SK-N-SH (cell line): ENCODE measurements around the gene PTTG1IP. TPM values are rescaled to one million over a fixed set of nuclear protein-coding genes. Genes with fewer than 3 reads are reported as not detected.

Experiments used
- CTCF ChIA-PET: fragments of 300-600, 350-600 bp; formaldehyde crosslinking; extraction: SDS; loops from one replicate; lab custom pipeline; 2021; lab: Yijun Ruan, JAX
- POLR2A ChIA-PET: fragments of 350-600 bp; sonication (Branson Sonifier 250); formaldehyde crosslinking; extraction: SDS; loops from one replicate; lab custom pipeline; 2020; ENCODE audit warnings: antibody characterized with exemption, inconsistent platforms; lab: Yijun Ruan, JAX
- DNase-seq: peaks from one replicate; pipeline ENCODE4 v3.0.0; 2012
- H2AFZ ChIP-seq: fragments of 200-600 bp; sonication (generic); 2 replicates; pipeline ENCODE4 v1.8.1; 2016; ENCODE audit warnings: antibody characterized with exemption, mild to moderate bottlenecking, low read depth
- H3F3A ChIP-seq: fragments of 200-600 bp; sonication (generic); replicated peaks from 2 replicates; pipeline ENCODE3; 2016; ENCODE audit warnings: antibody characterized with exemption, mild to moderate bottlenecking; ENCODE audit not compliant: insufficient read depth
- H3K27ac ChIP-seq, 2 experiments: fragments of 200-500 bp in 1 of 2; fragments of 200-600 bp in 1 of 2; sonication (Bioruptor generic) in 1 of 2; sonication (generic), shearing (Covaris generic) in 1 of 2; 2 replicates each; pipeline versions ENCODE4 v1.5.1 to v1.6.1; 2014 to 2016; ENCODE audit warnings: low read depth in 2 of 2, inconsistent platforms in 1 of 2, low read length in 1 of 2, mild to moderate bottlenecking in 1 of 2, mixed read lengths in 1 of 2
- H3K27me3 ChIP-seq: fragments of 200-600 bp; sonication (generic), shearing (Covaris generic); 2 replicates; pipeline ENCODE4 v1.6.1; 2016; ENCODE audit warnings: mixed run types; ENCODE audit not compliant: insufficient read depth
- H3K36me3 ChIP-seq, 2 experiments: fragments of 200-500 bp in 1 of 2; fragments of 200-600 bp in 1 of 2; sonication (Bioruptor generic) in 1 of 2; sonication (generic) in 1 of 2; replicated peaks in 1 of 2; 2 replicates each; pipeline versions ENCODE3 to v1.5.1; 2014 to 2016; ENCODE audit warnings: low read length in 1 of 2, mild to moderate bottlenecking in 1 of 2; ENCODE audit not compliant: insufficient read depth in 2 of 2, control insufficient read depth in 1 of 2
- H3K4me1 ChIP-seq, 2 experiments: fragments of 200-500 bp in 1 of 2; fragments of 200-600 bp in 1 of 2; sonication (Bioruptor generic) in 1 of 2; sonication (generic), shearing (Covaris generic) in 1 of 2; 2 replicates each; pipeline versions ENCODE4 v1.5.1 to v1.6.1; 2014 to 2016; ENCODE audit warnings: low read depth in 1 of 2, low read length in 1 of 2, mixed run types in 1 of 2; ENCODE audit not compliant: insufficient read depth in 2 of 2, control insufficient read depth in 1 of 2
- H3K4me2 ChIP-seq: fragments of 200-600 bp; sonication (generic), shearing (Covaris generic); 2 replicates; pipeline ENCODE4 v1.6.1; 2017; ENCODE audit warnings: mixed run types
- H3K4me3 ChIP-seq, 2 experiments: fragments of 200-500 bp in 1 of 2; fragments of 200-600 bp in 1 of 2; sonication (Bioruptor generic) in 1 of 2; sonication (generic), shearing (Covaris generic) in 1 of 2; 2 replicates each; pipeline versions ENCODE4 v1.5.1 to v1.8.1; 2014 to 2016; ENCODE audit warnings: low read depth in 2 of 2, inconsistent platforms in 1 of 2, low read length in 1 of 2, mild to moderate bottlenecking in 1 of 2, mixed read lengths in 1 of 2, moderate library complexity in 1 of 2
- H3K79me2 ChIP-seq: fragments of 200-600 bp; sonication (generic); 2 replicates; pipeline ENCODE4 v1.8.1; 2017; ENCODE audit warnings: mild to moderate bottlenecking; ENCODE audit not compliant: insufficient read depth
- H3K9ac ChIP-seq: fragments of 200-600 bp; sonication (generic); 2 replicates; pipeline ENCODE4 v1.6.1; 2017; ENCODE audit warnings: mixed run types
- H3K9me2 ChIP-seq: fragments of 200-600 bp; sonication (generic); 2 replicates; pipeline ENCODE4 v1.6.1; 2017; ENCODE audit warnings: mixed run types
- H3K9me3 ChIP-seq: fragments of 200-600 bp; sonication (generic); 2 replicates; pipeline ENCODE4 v1.6.1; 2017; ENCODE audit warnings: mixed run types, mild to moderate bottlenecking, moderate library complexity
- H4K20me1 ChIP-seq: fragments of 200-600 bp; sonication (generic); 2 replicates; pipeline ENCODE4 v1.6.1; 2017; ENCODE audit warnings: mild to moderate bottlenecking, mixed run types; ENCODE audit not compliant: insufficient read depth
- EP300 ChIP-seq, 2 experiments: IDR thresholded peaks; 2 replicates each; pipeline versions ENCODE4 v1.4.0 to v1.6.1; 2012; ENCODE audit warnings: borderline replicate concordance in 1 of 2, low read depth in 1 of 2, low read length in 1 of 2
- FOXM1 ChIP-seq: IDR thresholded peaks from 2 replicates; pipeline ENCODE4 v1.4.0; 2012; ENCODE audit warnings: low read depth, mild to moderate bottlenecking
- GABPA ChIP-seq: IDR thresholded peaks from 2 replicates; pipeline ENCODE4 v1.4.0; 2012; ENCODE audit warnings: low read depth, mild to moderate bottlenecking
- MXI1 ChIP-seq: IDR thresholded peaks from 2 replicates; pipeline ENCODE4 v1.6.1; 2012; ENCODE audit warnings: mild to moderate bottlenecking, low read depth, low read length, improper control_type of control experiment
- NFIC ChIP-seq: IDR thresholded peaks from 2 replicates; pipeline ENCODE4 v1.4.0; 2012; ENCODE audit warnings: borderline replicate concordance
- RAD21 ChIP-seq: IDR thresholded peaks from 2 replicates; pipeline ENCODE4 v1.6.1; 2012; ENCODE audit warnings: mild to moderate bottlenecking, low read length
- RCOR1 ChIP-seq: fragments of 150-350 bp; IDR thresholded peaks from 2 replicates; pipeline ENCODE4 v1.6.1; 2017; ENCODE audit warnings: antibody characterized with exemption, low read length
- RFX5 ChIP-seq: IDR thresholded peaks from 2 replicates; pipeline ENCODE4 v1.6.1; 2012; ENCODE audit warnings: mild to moderate bottlenecking, improper control_type of control experiment, low read length
- RXRA ChIP-seq: IDR thresholded peaks from 2 replicates; pipeline ENCODE4 v1.4.0; 2012; ENCODE audit warnings: low read depth, mild to moderate bottlenecking, borderline replicate concordance
- TAF1 ChIP-seq: IDR thresholded peaks from 2 replicates; pipeline ENCODE4 v1.6.1; 2012; ENCODE audit warnings: low read depth, mild to moderate bottlenecking, low read length, moderate library complexity, borderline replicate concordance
- YY1 ChIP-seq: IDR thresholded peaks from 2 replicates; pipeline ENCODE4 v1.4.0; 2012; ENCODE audit warnings: low read depth, mild to moderate bottlenecking
- whole genome bisulfite sequencing: methylation state at CpG from one replicate; pipeline ENCODE4 v1.1.6; 2017; ENCODE audit warnings: low lambda C conversion rate; 5-methylcytosine and 5-hydroxymethylcytosine counted together
- polyA plus RNA-seq, 3 experiments: library from polyadenylated mRNA; depleted of rRNA; stranded (reverse); fragments of >200 nt; gene quantifications; 2 replicates each; pipeline ENCODE4 v1.2.3, GENCODE V29; 2012
- TF ChIP-seq, protein P1 (sequence below): fragments of 150-350 bp; IDR thresholded peaks from 2 replicates; pipeline ENCODE4 v1.6.1; 2016; ENCODE audit warnings: mild to moderate bottlenecking, low read depth, low read length
- TF ChIP-seq, protein P2 (sequence below): fragments of 200-600 bp; sonication (generic); IDR thresholded peaks from 2 replicates; pipeline ENCODE4 v1.6.1; 2017; ENCODE audit warnings: antibody characterized with exemption, mild to moderate bottlenecking, moderate library complexity
- TF ChIP-seq, protein P3 (sequence below): IDR thresholded peaks from 2 replicates; pipeline ENCODE4 v1.6.1; 2012; ENCODE audit warnings: mild to moderate bottlenecking, low read depth, low read length, moderate library complexity
- TF ChIP-seq, protein P4 (sequence below): fragments of 150-350 bp; IDR thresholded peaks from 2 replicates; pipeline ENCODE4 v1.6.1; 2017; ENCODE audit warnings: antibody characterized with exemption, low read length, low read depth, borderline replicate concordance

PTTG1IP gene
- polyA plus RNA-seq, 1 of the 3 experiments (the other 2 are of a cell fraction): 171 TPM

DNA sequence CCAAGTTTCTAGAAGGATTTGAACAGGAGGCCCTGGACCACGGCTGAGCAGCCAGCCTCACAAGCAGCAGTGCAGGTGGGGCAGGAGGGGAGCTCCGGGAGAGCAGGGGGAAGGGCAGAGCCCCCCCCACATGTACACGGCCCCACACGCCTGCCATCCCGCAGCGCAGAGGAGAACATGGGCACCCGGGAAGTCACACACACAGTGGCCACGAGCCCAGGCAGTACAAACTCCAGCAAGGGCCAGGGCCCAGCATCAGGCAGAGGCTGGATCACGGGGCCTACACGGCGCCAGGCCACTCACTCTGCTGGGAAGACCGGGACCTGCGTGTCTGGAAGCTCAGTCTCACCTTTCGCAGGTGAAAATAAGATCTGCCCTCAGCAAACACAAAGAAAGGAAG lies 60.9 kb downstream of the PTTG1IP start:
- Histone ChIP-seq H3K27ac (no peak overlapping the region), H3K9me3 (no peaks in the 10 kb centered on the region), H3K9me2 (no peaks in the 10 kb centered on the region), H3F3A (peaks cover 6% of the 10 kb centered on the region), H2AFZ (no peak overlapping the region), H3K4me1 (peaks cover 8 to 28% of the 10 kb centered on the region in 2 experiments; a peak in 3 of 4 replicates), H4K20me1 (peaks cover 63% of the 10 kb centered on the region), H3K27me3 (no peaks in the 10 kb centered on the region), H3K9ac (no peak overlapping the region), H3K79me2 (peaks cover 88% of the 10 kb centered on the region), H3K4me2 (no peak overlapping the region), H3K36me3 (peaks cover 12 to 26% of the 10 kb centered on the region in 2 experiments), H3K4me3 (no peak overlapping the region)
- DNase-seq: no peak
- WGBS: 93% methylated on average over 8 of the region's 14 CpGs
- TF ChIP-seq RAD21 (no peak), MXI1 (no peak), RCOR1 (no peak), EP300 (IDR thresholded peaks at IDR 0.05; ENCODE audit: borderline replicate concordance in 1 of 2, low read depth in 1 of 2, low read length in 1 of 2) (no peak), FOXM1 (no peak)
- TF ChIP-seq, protein P1, sequence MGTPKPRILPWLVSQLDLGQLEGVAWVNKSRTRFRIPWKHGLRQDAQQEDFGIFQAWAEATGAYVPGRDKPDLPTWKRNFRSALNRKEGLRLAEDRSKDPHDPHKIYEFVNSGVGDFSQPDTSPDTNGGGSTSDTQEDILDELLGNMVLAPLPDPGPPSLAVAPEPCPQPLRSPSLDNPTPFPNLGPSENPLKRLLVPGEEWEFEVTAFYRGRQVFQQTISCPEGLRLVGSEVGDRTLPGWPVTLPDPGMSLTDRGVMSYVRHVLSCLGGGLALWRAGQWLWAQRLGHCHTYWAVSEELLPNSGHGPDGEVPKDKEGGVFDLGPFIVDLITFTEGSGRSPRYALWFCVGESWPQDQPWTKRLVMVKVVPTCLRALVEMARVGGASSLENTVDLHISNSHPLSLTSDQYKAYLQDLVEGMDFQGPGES: no peak
- TF ChIP-seq, protein P2, sequence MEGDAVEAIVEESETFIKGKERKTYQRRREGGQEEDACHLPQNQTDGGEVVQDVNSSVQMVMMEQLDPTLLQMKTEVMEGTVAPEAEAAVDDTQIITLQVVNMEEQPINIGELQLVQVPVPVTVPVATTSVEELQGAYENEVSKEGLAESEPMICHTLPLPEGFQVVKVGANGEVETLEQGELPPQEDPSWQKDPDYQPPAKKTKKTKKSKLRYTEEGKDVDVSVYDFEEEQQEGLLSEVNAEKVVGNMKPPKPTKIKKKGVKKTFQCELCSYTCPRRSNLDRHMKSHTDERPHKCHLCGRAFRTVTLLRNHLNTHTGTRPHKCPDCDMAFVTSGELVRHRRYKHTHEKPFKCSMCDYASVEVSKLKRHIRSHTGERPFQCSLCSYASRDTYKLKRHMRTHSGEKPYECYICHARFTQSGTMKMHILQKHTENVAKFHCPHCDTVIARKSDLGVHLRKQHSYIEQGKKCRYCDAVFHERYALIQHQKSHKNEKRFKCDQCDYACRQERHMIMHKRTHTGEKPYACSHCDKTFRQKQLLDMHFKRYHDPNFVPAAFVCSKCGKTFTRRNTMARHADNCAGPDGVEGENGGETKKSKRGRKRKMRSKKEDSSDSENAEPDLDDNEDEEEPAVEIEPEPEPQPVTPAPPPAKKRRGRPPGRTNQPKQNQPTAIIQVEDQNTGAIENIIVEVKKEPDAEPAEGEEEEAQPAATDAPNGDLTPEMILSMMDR: no peak
- ChIA-PET POLR2A (no interaction called here), CTCF (interaction anchor here (0.8 to 2.0 kb wide), 2 partner anchors 12 to 315 kb away, joined by 3 to 14 read pairs; partner anchors contain the start of gene UBE2G2)

DNA sequence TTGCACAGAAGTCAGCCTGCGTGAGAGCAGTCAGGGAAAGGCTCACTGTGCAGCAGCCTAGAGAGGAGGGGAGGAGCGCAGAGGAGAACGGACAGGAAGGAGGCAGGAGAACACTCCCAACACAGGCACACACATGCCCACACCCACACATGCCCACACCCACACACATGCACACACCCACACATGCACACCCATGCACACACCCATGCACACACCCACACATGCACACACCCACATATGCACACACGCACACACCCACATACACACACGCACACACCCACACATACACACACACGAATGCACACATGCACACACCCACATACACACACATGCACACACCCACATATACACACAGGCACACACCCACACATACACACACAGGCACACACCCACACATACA lies 62.7 kb downstream of the PTTG1IP start:
- no peaks in the 10 kb centered on the region for H3F3A ChIP-seq
- TF ChIP-seq TAF1 (no peak), RFX5 (no peak), EP300 (IDR thresholded peaks at IDR 0.05; ENCODE audit: borderline replicate concordance in 1 of 2, low read depth in 1 of 2, low read length in 1 of 2) (no peak), GABPA (no peak), NFIC (no peak), YY1 (no peak), RXRA (no peak)
- TF ChIP-seq, protein P3, sequence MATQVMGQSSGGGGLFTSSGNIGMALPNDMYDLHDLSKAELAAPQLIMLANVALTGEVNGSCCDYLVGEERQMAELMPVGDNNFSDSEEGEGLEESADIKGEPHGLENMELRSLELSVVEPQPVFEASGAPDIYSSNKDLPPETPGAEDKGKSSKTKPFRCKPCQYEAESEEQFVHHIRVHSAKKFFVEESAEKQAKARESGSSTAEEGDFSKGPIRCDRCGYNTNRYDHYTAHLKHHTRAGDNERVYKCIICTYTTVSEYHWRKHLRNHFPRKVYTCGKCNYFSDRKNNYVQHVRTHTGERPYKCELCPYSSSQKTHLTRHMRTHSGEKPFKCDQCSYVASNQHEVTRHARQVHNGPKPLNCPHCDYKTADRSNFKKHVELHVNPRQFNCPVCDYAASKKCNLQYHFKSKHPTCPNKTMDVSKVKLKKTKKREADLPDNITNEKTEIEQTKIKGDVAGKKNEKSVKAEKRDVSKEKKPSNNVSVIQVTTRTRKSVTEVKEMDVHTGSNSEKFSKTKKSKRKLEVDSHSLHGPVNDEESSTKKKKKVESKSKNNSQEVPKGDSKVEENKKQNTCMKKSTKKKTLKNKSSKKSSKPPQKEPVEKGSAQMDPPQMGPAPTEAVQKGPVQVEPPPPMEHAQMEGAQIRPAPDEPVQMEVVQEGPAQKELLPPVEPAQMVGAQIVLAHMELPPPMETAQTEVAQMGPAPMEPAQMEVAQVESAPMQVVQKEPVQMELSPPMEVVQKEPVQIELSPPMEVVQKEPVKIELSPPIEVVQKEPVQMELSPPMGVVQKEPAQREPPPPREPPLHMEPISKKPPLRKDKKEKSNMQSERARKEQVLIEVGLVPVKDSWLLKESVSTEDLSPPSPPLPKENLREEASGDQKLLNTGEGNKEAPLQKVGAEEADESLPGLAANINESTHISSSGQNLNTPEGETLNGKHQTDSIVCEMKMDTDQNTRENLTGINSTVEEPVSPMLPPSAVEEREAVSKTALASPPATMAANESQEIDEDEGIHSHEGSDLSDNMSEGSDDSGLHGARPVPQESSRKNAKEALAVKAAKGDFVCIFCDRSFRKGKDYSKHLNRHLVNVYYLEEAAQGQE: no peak
- TF ChIP-seq, protein P2: no peak
- TF ChIP-seq, protein P4, sequence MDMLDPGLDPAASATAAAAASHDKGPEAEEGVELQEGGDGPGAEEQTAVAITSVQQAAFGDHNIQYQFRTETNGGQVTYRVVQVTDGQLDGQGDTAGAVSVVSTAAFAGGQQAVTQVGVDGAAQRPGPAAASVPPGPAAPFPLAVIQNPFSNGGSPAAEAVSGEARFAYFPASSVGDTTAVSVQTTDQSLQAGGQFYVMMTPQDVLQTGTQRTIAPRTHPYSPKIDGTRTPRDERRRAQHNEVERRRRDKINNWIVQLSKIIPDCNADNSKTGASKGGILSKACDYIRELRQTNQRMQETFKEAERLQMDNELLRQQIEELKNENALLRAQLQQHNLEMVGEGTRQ: no peak
- H3K79me2 ChIP-seq: peaks cover 81% of the 10 kb centered on the region
- H3K9me2 ChIP-seq: no peaks in the 10 kb centered on the region
- H3K9ac ChIP-seq: no peak overlapping the region
- peaks cover 14 to 38% of the 10 kb centered on the region in 2 experiments for H3K36me3 ChIP-seq
- H3K9me3 ChIP-seq: no peaks in the 10 kb centered on the region
- peaks cover 0 to 14% of the 10 kb centered on the region in 2 experiments; a peak in 2 of 4 replicates for H3K4me1 ChIP-seq
- no peak overlapping the region for H3K4me3 ChIP-seq
- no peak overlapping the region for H3K4me2 ChIP-seq
- H3K27me3 ChIP-seq: no peaks in the 10 kb centered on the region
- H2AFZ ChIP-seq: no peak overlapping the region
- H4K20me1 ChIP-seq: peaks cover 48% of the 10 kb centered on the region
- no peak for DNase-seq
- POLR2A ChIA-PET: no interaction called here
- CTCF ChIA-PET: no interaction called here
- no peak overlapping the region for H3K27ac ChIP-seq
- WGBS: 88% methylated on average over 3 of the region's 6 CpGs
